ENCODE measurements around the gene G3BP2. TPM values are rescaled to one million over a fixed set of nuclear protein-coding genes. Genes with fewer than 3 reads are reported as not detected.

Gene G3BP2
- total RNA-seq, 1 donor from 2014 or later, result 245 TPM

DNA sequence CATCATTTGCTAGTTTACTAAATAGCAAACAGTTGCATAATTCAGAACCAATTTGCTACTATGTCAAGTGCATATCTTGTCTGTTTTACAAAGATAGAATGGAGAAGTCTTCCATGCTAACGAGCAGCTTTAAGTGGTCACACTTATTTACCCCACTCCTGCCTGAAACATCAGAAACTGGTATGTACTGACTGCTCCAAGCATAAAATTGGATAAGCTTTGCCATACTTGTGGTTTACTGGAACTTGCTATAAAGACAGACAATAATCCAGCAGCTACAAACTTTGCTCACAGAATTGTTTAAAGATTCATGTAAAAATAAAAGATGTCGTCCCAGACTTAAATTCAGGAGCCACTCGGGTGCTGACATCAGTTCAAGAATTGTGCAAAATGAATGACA, 29.6 kb downstream of the G3BP2 start:
- no peaks in the 10 kb centered on the region for H3K36me3 Mint-ChIP-seq (ENCODE audit: unreplicated experiment)
- H3K27ac Mint-ChIP-seq (ENCODE audit: unreplicated experiment), result no peak overlapping the region
- no peaks in the 10 kb centered on the region for H3K4me1 Mint-ChIP-seq (ENCODE audit: low read depth, unreplicated experiment)
- no peaks in the 10 kb centered on the region for H3K27me3 Mint-ChIP-seq (ENCODE audit: unreplicated experiment)
- no peak overlapping the region for H3K4me3 Mint-ChIP-seq (ENCODE audit: unreplicated experiment)
- TF ChIP-seq, protein P1, sequence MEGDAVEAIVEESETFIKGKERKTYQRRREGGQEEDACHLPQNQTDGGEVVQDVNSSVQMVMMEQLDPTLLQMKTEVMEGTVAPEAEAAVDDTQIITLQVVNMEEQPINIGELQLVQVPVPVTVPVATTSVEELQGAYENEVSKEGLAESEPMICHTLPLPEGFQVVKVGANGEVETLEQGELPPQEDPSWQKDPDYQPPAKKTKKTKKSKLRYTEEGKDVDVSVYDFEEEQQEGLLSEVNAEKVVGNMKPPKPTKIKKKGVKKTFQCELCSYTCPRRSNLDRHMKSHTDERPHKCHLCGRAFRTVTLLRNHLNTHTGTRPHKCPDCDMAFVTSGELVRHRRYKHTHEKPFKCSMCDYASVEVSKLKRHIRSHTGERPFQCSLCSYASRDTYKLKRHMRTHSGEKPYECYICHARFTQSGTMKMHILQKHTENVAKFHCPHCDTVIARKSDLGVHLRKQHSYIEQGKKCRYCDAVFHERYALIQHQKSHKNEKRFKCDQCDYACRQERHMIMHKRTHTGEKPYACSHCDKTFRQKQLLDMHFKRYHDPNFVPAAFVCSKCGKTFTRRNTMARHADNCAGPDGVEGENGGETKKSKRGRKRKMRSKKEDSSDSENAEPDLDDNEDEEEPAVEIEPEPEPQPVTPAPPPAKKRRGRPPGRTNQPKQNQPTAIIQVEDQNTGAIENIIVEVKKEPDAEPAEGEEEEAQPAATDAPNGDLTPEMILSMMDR (IDR thresholded peaks at IDR 0.05; ENCODE audit: partially characterized antibody, unreplicated experiment), result no peak
- H3K9me3 Mint-ChIP-seq (ENCODE audit: unreplicated experiment), result no peaks in the 10 kb centered on the region
- DNase-seq, result no peak

DNA sequence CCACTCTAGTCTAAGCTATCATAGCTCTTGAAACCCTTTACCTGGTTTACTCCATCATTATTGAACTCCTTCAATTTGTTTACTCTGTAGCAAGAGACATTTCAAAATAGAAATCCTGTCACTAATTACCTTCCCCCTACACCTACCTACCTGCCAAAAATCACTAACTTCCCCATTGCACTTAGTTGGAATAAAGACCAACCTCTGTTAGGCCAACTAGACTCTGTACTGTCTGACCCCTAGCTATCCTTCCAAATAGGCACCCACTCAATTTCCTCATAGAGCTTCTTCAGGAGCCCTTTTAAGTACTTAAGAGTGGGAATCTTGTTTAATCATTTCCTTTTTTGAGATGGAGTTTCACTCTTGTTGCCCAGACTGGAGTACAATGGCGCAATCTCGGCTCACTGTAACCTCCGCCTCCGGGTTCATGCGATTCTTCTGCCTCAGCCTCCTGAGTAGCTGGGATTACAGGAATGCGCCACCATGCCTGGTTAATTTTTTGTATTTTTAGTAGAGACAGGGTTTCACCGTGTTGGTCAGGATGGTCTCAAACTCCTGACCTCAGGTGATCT, 34.0 kb downstream of the G3BP2 start:
- Mint-ChIP-seq H3K36me3 (ENCODE audit: unreplicated experiment) (no peaks in the 10 kb centered on the region), H3K27ac (ENCODE audit: unreplicated experiment) (no peak overlapping the region), H3K4me1 (ENCODE audit: low read depth, unreplicated experiment) (no peaks in the 10 kb centered on the region), H3K4me3 (ENCODE audit: unreplicated experiment) (no peak overlapping the region), H3K9me3 (ENCODE audit: unreplicated experiment) (no peaks in the 10 kb centered on the region), H3K27me3 (ENCODE audit: unreplicated experiment) (no peaks in the 10 kb centered on the region)
- TF ChIP-seq, protein P1 (IDR thresholded peaks at IDR 0.05; ENCODE audit: partially characterized antibody, unreplicated experiment), result no peak
- no peak for DNase-seq

DNA sequence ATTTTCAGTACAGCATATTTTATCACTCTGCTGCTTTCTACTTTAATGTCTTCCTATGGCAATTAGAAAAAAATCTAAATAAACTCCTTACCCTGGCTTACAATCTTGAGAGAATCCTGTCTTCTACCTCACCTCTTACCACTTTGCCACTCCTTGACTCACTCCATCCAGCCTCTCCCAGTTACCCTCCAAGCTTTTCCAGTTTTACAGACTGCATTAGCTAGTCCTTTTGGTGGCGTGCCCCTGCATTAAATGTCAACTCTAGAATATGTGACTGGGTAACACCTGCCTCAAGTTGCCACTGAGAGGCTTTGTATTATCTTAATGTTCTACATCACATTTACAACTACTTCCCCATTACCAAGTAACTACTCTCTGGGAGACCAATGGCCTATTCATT, 35.4 kb downstream of the G3BP2 start:
- no peak for DNase-seq
- no peaks in the 10 kb centered on the region for H3K27me3 Mint-ChIP-seq (ENCODE audit: unreplicated experiment)
- no peaks in the 10 kb centered on the region for H3K9me3 Mint-ChIP-seq (ENCODE audit: unreplicated experiment)
- H3K27ac Mint-ChIP-seq (ENCODE audit: unreplicated experiment), result no peak overlapping the region
- TF ChIP-seq, protein P1 (IDR thresholded peaks at IDR 0.05; ENCODE audit: partially characterized antibody, unreplicated experiment), result no peak
- H3K4me1 Mint-ChIP-seq (ENCODE audit: low read depth, unreplicated experiment), result no peaks in the 10 kb centered on the region
- H3K36me3 Mint-ChIP-seq (ENCODE audit: unreplicated experiment), result no peaks in the 10 kb centered on the region
- no peak overlapping the region for H3K4me3 Mint-ChIP-seq (ENCODE audit: unreplicated experiment)

DNA sequence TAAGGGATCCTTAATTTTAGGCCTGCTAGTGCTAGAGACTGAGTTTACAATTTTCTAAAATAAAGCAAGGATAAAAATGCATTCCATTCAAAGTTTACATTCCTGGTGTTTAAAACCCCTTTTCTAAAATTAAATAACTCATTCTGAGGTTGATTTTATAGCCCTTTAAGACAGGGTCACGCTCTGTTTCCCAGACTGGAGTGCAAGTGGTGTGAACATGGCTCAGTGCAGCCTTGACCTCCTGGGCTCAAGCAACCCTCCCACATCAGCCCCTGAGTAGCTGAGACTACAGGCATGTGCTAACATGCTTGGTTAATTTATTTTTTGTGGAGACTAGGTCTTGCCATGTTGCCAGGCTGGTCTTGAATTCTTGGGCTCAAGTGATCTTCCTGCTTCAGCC, 36.0 kb downstream of the G3BP2 start:
- Mint-ChIP-seq H3K4me3 (ENCODE audit: unreplicated experiment) (no peak overlapping the region), H3K9me3 (ENCODE audit: unreplicated experiment) (no peaks in the 10 kb centered on the region), H3K27me3 (ENCODE audit: unreplicated experiment) (no peaks in the 10 kb centered on the region), H3K4me1 (ENCODE audit: low read depth, unreplicated experiment) (no peaks in the 10 kb centered on the region), H3K36me3 (ENCODE audit: unreplicated experiment) (no peaks in the 10 kb centered on the region), H3K27ac (ENCODE audit: unreplicated experiment) (no peak overlapping the region)
- TF ChIP-seq, protein P1 (IDR thresholded peaks at IDR 0.05; ENCODE audit: partially characterized antibody, unreplicated experiment), result no peak
- DNase-seq, result no peak

DNA sequence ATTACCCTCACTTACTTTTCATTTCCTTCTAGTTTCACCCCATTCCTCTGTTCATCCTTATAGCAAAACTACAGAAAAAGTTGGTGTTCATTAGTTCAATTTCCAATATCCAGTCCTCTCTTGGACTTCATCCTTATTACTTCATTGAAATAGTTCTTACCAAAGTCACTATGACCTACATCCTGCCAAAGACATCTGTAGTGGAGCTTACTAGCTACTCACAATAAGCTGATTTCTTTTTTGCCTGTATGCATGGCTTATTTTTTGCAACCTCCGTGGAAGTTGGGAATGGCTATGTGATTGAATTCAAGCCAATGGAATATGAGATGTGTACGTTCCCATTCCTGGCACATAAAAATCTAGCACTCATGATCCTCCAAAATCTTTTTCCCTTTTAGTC, 38.3 kb downstream of the G3BP2 start:
- Mint-ChIP-seq H3K36me3 (ENCODE audit: unreplicated experiment) (no peaks in the 10 kb centered on the region), H3K4me3 (ENCODE audit: unreplicated experiment) (no peak overlapping the region), H3K4me1 (ENCODE audit: low read depth, unreplicated experiment) (no peaks in the 10 kb centered on the region), H3K27ac (ENCODE audit: unreplicated experiment) (no peak overlapping the region), H3K9me3 (ENCODE audit: unreplicated experiment) (no peaks in the 10 kb centered on the region), H3K27me3 (ENCODE audit: unreplicated experiment) (no peaks in the 10 kb centered on the region)
- TF ChIP-seq, protein P1 (IDR thresholded peaks at IDR 0.05; ENCODE audit: partially characterized antibody, unreplicated experiment), result no peak
- no peak for DNase-seq
